SK-N-SH (cell line): ENCODE measurements around the gene SCRN1. TPM values are rescaled to one million over a fixed set of nuclear protein-coding genes. Genes with fewer than 3 reads are reported as not detected.

Source experiments
- CTCF ChIA-PET: fragments of 300-600, 350-600 bp; formaldehyde crosslinking; extraction: SDS; loops from one replicate; lab custom pipeline; 2021; lab: Yijun Ruan, JAX
- POLR2A ChIA-PET: fragments of 350-600 bp; sonication (Branson Sonifier 250); formaldehyde crosslinking; extraction: SDS; loops from one replicate; lab custom pipeline; 2020; ENCODE audit warnings: antibody characterized with exemption, inconsistent platforms; lab: Yijun Ruan, JAX
- DNase-seq: peaks from one replicate; pipeline ENCODE4 v3.0.0; 2012
- H2AFZ ChIP-seq: fragments of 200-600 bp; sonication (generic); 2 replicates; pipeline ENCODE4 v1.8.1; 2016; ENCODE audit warnings: antibody characterized with exemption, mild to moderate bottlenecking, low read depth
- H3F3A ChIP-seq: fragments of 200-600 bp; sonication (generic); replicated peaks from 2 replicates; pipeline ENCODE3; 2016; ENCODE audit warnings: antibody characterized with exemption, mild to moderate bottlenecking; ENCODE audit not compliant: insufficient read depth
- H3K27ac ChIP-seq, 2 experiments: fragments of 200-500 bp in 1 of 2; fragments of 200-600 bp in 1 of 2; sonication (Bioruptor generic) in 1 of 2; sonication (generic), shearing (Covaris generic) in 1 of 2; 2 replicates each; pipeline versions ENCODE4 v1.5.1 to v1.6.1; 2014 to 2016; ENCODE audit warnings: low read depth in 2 of 2, inconsistent platforms in 1 of 2, low read length in 1 of 2, mild to moderate bottlenecking in 1 of 2, mixed read lengths in 1 of 2
- H3K27me3 ChIP-seq: fragments of 200-600 bp; sonication (generic), shearing (Covaris generic); 2 replicates; pipeline ENCODE4 v1.6.1; 2016; ENCODE audit warnings: mixed run types; ENCODE audit not compliant: insufficient read depth
- H3K36me3 ChIP-seq, 2 experiments: fragments of 200-500 bp in 1 of 2; fragments of 200-600 bp in 1 of 2; sonication (Bioruptor generic) in 1 of 2; sonication (generic) in 1 of 2; replicated peaks in 1 of 2; 2 replicates each; pipeline versions ENCODE3 to v1.5.1; 2014 to 2016; ENCODE audit warnings: low read length in 1 of 2, mild to moderate bottlenecking in 1 of 2; ENCODE audit not compliant: insufficient read depth in 2 of 2, control insufficient read depth in 1 of 2
- H3K4me1 ChIP-seq, 2 experiments: fragments of 200-500 bp in 1 of 2; fragments of 200-600 bp in 1 of 2; sonication (Bioruptor generic) in 1 of 2; sonication (generic), shearing (Covaris generic) in 1 of 2; 2 replicates each; pipeline versions ENCODE4 v1.5.1 to v1.6.1; 2014 to 2016; ENCODE audit warnings: low read depth in 1 of 2, low read length in 1 of 2, mixed run types in 1 of 2; ENCODE audit not compliant: insufficient read depth in 2 of 2, control insufficient read depth in 1 of 2
- H3K4me2 ChIP-seq: fragments of 200-600 bp; sonication (generic), shearing (Covaris generic); 2 replicates; pipeline ENCODE4 v1.6.1; 2017; ENCODE audit warnings: mixed run types
- H3K4me3 ChIP-seq, 2 experiments: fragments of 200-500 bp in 1 of 2; fragments of 200-600 bp in 1 of 2; sonication (Bioruptor generic) in 1 of 2; sonication (generic), shearing (Covaris generic) in 1 of 2; 2 replicates each; pipeline versions ENCODE4 v1.5.1 to v1.8.1; 2014 to 2016; ENCODE audit warnings: low read depth in 2 of 2, inconsistent platforms in 1 of 2, low read length in 1 of 2, mild to moderate bottlenecking in 1 of 2, mixed read lengths in 1 of 2, moderate library complexity in 1 of 2
- H3K79me2 ChIP-seq: fragments of 200-600 bp; sonication (generic); 2 replicates; pipeline ENCODE4 v1.8.1; 2017; ENCODE audit warnings: mild to moderate bottlenecking; ENCODE audit not compliant: insufficient read depth
- H3K9ac ChIP-seq: fragments of 200-600 bp; sonication (generic); 2 replicates; pipeline ENCODE4 v1.6.1; 2017; ENCODE audit warnings: mixed run types
- H3K9me2 ChIP-seq: fragments of 200-600 bp; sonication (generic); 2 replicates; pipeline ENCODE4 v1.6.1; 2017; ENCODE audit warnings: mixed run types
- H3K9me3 ChIP-seq: fragments of 200-600 bp; sonication (generic); 2 replicates; pipeline ENCODE4 v1.6.1; 2017; ENCODE audit warnings: mixed run types, mild to moderate bottlenecking, moderate library complexity
- H4K20me1 ChIP-seq: fragments of 200-600 bp; sonication (generic); 2 replicates; pipeline ENCODE4 v1.6.1; 2017; ENCODE audit warnings: mild to moderate bottlenecking, mixed run types; ENCODE audit not compliant: insufficient read depth
- CTCF ChIP-seq: fragments of 200-600 bp; sonication (generic); IDR thresholded peaks from 2 replicates; pipeline ENCODE4 v1.6.1; 2017; ENCODE audit warnings: antibody characterized with exemption, mild to moderate bottlenecking, moderate library complexity
- EP300 ChIP-seq, 2 experiments: IDR thresholded peaks; 2 replicates each; pipeline versions ENCODE4 v1.4.0 to v1.6.1; 2012; ENCODE audit warnings: borderline replicate concordance in 1 of 2, low read depth in 1 of 2, low read length in 1 of 2
- EZH2phosphoT487 ChIP-seq: fragments of 200-600 bp; sonication (generic); IDR thresholded peaks from 2 replicates; pipeline ENCODE4 v1.6.1; 2017; ENCODE audit warnings: low read depth, mixed run types, mild to moderate bottlenecking, antibody characterized with exemption, moderate library complexity, borderline replicate concordance
- FOSL2 ChIP-seq: IDR thresholded peaks from 2 replicates; pipeline ENCODE4 v1.4.0; 2012; ENCODE audit warnings: low read depth, mild to moderate bottlenecking, moderate library complexity, borderline replicate concordance
- FOXM1 ChIP-seq: IDR thresholded peaks from 2 replicates; pipeline ENCODE4 v1.4.0; 2012; ENCODE audit warnings: low read depth, mild to moderate bottlenecking
- IRF3 ChIP-seq: fragments of 150-350 bp; IDR thresholded peaks from 2 replicates; pipeline ENCODE4 v1.6.1; 2016; ENCODE audit warnings: mild to moderate bottlenecking, low read depth, low read length
- MXI1 ChIP-seq: IDR thresholded peaks from 2 replicates; pipeline ENCODE4 v1.6.1; 2012; ENCODE audit warnings: mild to moderate bottlenecking, low read depth, low read length, improper control_type of control experiment
- PBX3 ChIP-seq: IDR thresholded peaks from 2 replicates; pipeline ENCODE4; 2012
- RAD21 ChIP-seq: IDR thresholded peaks from 2 replicates; pipeline ENCODE4 v1.6.1; 2012; ENCODE audit warnings: mild to moderate bottlenecking, low read length
- RFX5 ChIP-seq: IDR thresholded peaks from 2 replicates; pipeline ENCODE4 v1.6.1; 2012; ENCODE audit warnings: mild to moderate bottlenecking, improper control_type of control experiment, low read length
- SMC3 ChIP-seq: IDR thresholded peaks from 2 replicates; pipeline ENCODE4 v1.6.1; 2012; ENCODE audit warnings: low read depth, low read length, improper control_type of control experiment
- TEAD4 ChIP-seq: IDR thresholded peaks from 2 replicates; pipeline ENCODE4 v1.4.0; 2012; ENCODE audit warnings: mild to moderate bottlenecking, borderline replicate concordance; ENCODE audit not compliant: insufficient read depth
- YY1 ChIP-seq: IDR thresholded peaks from 2 replicates; pipeline ENCODE4 v1.4.0; 2012; ENCODE audit warnings: low read depth, mild to moderate bottlenecking
- ZBTB33 ChIP-seq: IDR thresholded peaks from 2 replicates; pipeline ENCODE4 v1.4.0; 2012; ENCODE audit warnings: low read depth, borderline replicate concordance
- WGBS: methylation state at CpG from one replicate; pipeline ENCODE4 v1.1.6; 2017; ENCODE audit warnings: low lambda C conversion rate; 5-methylcytosine and 5-hydroxymethylcytosine counted together
- polyA plus RNA-seq, 3 experiments: library from polyadenylated mRNA; depleted of rRNA; stranded (reverse); fragments of >200 nt; gene quantifications; 2 replicates each; pipeline ENCODE4 v1.2.3, GENCODE V29; 2012

Gene SCRN1
- polyA plus RNA-seq, 1 of the 3 experiments (the other 2 are of a cell fraction), result 64.3 TPM

GRCh38 chr7:29906200-29907022 lies 83.2 kb downstream of the SCRN1 start:
- Histone ChIP-seq H3K4me2 (no peak overlapping the region), H4K20me1 (no peaks in the 10 kb centered on the region), H3K9me3 (peaks cover 15% of the 10 kb centered on the region; the same call in 1 of the 2 replicates), H3F3A (no peaks in the 10 kb centered on the region), H3K9ac (no peak overlapping the region), H3K36me3 (no peaks in the 10 kb centered on the region), H3K4me1 (no peaks in the 10 kb centered on the region; a peak in 1 of 4 replicates), H3K27me3 (no peaks in the 10 kb centered on the region), H3K9me2 (no peaks in the 10 kb centered on the region), H3K4me3 (no peak overlapping the region), H3K79me2 (no peaks in the 10 kb centered on the region), H3K27ac (no peak overlapping the region), H2AFZ (no peak overlapping the region)
- ChIA-PET CTCF (interaction anchor here (1.4 to 5.5 kb wide), 5 partner anchors 11 to 28 kb away, joined by 3 to 56 read pairs (median 5); no protein-coding TSS in a partner anchor), POLR2A (no interaction called here)
- DNase-seq, result no peak
- WGBS, result 29% methylated on average over 3 of the region's 3 CpGs
- TF ChIP-seq CTCF, result no peak

GRCh38 chr7:29900745-29901144 lies 88.9 kb downstream of the SCRN1 start:
- TF ChIP-seq FOXM1, result no peak
- no peak for TF ChIP-seq FOSL2
- TF ChIP-seq TEAD4, result no peak
- TF ChIP-seq ZBTB33, result no peak
- no peak for TF ChIP-seq YY1
- TF ChIP-seq PBX3, result no peak
- TF ChIP-seq EZH2phosphoT487, result no peak
- TF ChIP-seq RFX5, result no peak
- TF ChIP-seq RAD21, result no peak
- TF ChIP-seq SMC3, result no peak
- no peak for TF ChIP-seq MXI1
- no peak for TF ChIP-seq IRF3
- TF ChIP-seq EP300 (IDR thresholded peaks at IDR 0.05; ENCODE audit: borderline replicate concordance in 1 of 2, low read depth in 1 of 2, low read length in 1 of 2), result no peak
- H3K9me3 ChIP-seq, result no peaks in the 10 kb centered on the region
- CTCF ChIA-PET, result no interaction called here
- no peak overlapping the region for H2AFZ ChIP-seq
- no peaks in the 10 kb centered on the region for H3F3A ChIP-seq
- H3K9ac ChIP-seq, result no peak overlapping the region
- WGBS, result 33% methylated on average over 1 of the region's 1 CpG
- POLR2A ChIA-PET, result no interaction called here
- no peaks in the 10 kb centered on the region for H4K20me1 ChIP-seq
- no peaks in the 10 kb centered on the region for H3K79me2 ChIP-seq
- no peak overlapping the region for H3K27ac ChIP-seq
- DNase-seq, result no peak
- H3K27me3 ChIP-seq, result no peaks in the 10 kb centered on the region
- no peaks in the 10 kb centered on the region for H3K9me2 ChIP-seq
- no peaks in the 10 kb centered on the region for H3K36me3 ChIP-seq
- H3K4me3 ChIP-seq, result no peak overlapping the region
- no peak overlapping the region for H3K4me2 ChIP-seq
- H3K4me1 ChIP-seq, result peaks cover 0 to 4% of the 10 kb centered on the region in 2 experiments; a peak in 1 of 4 replicates
